ENCODE data around the gene NT5C2. TPM values are rescaled to one million over a fixed set of nuclear protein-coding genes. Genes with fewer than 3 reads are reported as not detected.

The NT5C2 gene
- total RNA-seq, 1 donor from 2014 or later, result 105 TPM

GRCh38 chr10:103154521-103155299, 38.4 kb downstream of the NT5C2 start:
- Histone ChIP-seq H3K36me3 (ENCODE audit: control insufficient read depth, insufficient read depth, low read length) (no peaks in the 10 kb centered on the region), H3K27me3 (ENCODE audit: control insufficient read depth, insufficient read depth, low read length) (no peaks in the 10 kb centered on the region), H3K4me3 (ENCODE audit: low read depth, low read length) (no peak overlapping the region)
- DNase-seq (ENCODE audit: low read depth) (no peak), FAIRE-seq (no peak)
- no peak for TF ChIP-seq CTCF (IDR thresholded peaks at IDR 0.05; ENCODE audit: insufficient read depth, low read length, severe bottlenecking)

GRCh38 chr10:103153302-103154197, 39.5 kb downstream of the NT5C2 start:
- Histone ChIP-seq H3K4me3 (ENCODE audit: low read depth, low read length) (no peak overlapping the region), H3K36me3 (ENCODE audit: control insufficient read depth, insufficient read depth, low read length) (no peaks in the 10 kb centered on the region), H3K27me3 (ENCODE audit: control insufficient read depth, insufficient read depth, low read length) (no peaks in the 10 kb centered on the region)
- no peak for FAIRE-seq
- DNase-seq (ENCODE audit: low read depth), result peak; percentile 64
- TF ChIP-seq CTCF (IDR thresholded peaks at IDR 0.05; ENCODE audit: insufficient read depth, low read length, severe bottlenecking), result no peak

GRCh38 chr10:103149991-103150622, 43.0 kb downstream of the NT5C2 start:
- FAIRE-seq, result no peak
- DNase-seq (ENCODE audit: low read depth), result no peak
- H3K27me3 ChIP-seq (ENCODE audit: control insufficient read depth, insufficient read depth, low read length), result no peaks in the 10 kb centered on the region
- TF ChIP-seq CTCF (IDR thresholded peaks at IDR 0.05; ENCODE audit: insufficient read depth, low read length, severe bottlenecking), result no peak
- no peaks in the 10 kb centered on the region for H3K36me3 ChIP-seq (ENCODE audit: control insufficient read depth, insufficient read depth, low read length)
- H3K4me3 ChIP-seq (ENCODE audit: low read depth, low read length), result no peak overlapping the region

GRCh38 chr10:103147645-103148044, 45.4 kb downstream of the NT5C2 start:
- TF ChIP-seq CTCF (IDR thresholded peaks at IDR 0.05; ENCODE audit: insufficient read depth, low read length, severe bottlenecking), result no peak
- Histone ChIP-seq H3K27me3 (ENCODE audit: control insufficient read depth, insufficient read depth, low read length) (no peaks in the 10 kb centered on the region), H3K4me3 (ENCODE audit: low read depth, low read length) (no peak overlapping the region), H3K36me3 (ENCODE audit: control insufficient read depth, insufficient read depth, low read length) (no peaks in the 10 kb centered on the region)
- no peak for FAIRE-seq
- DNase-seq (ENCODE audit: low read depth), result no peak

- TF ChIP-seq CTCF (IDR thresholded peaks at IDR 0.05; ENCODE audit: insufficient read depth, low read length, severe bottlenecking), result no peak
- DNase-seq (ENCODE audit: low read depth) (peak; percentile 78), FAIRE-seq (no peak)
- Histone ChIP-seq H3K27me3 (ENCODE audit: control insufficient read depth, insufficient read depth, low read length) (no peaks in the 10 kb centered on the region), H3K36me3 (ENCODE audit: control insufficient read depth, insufficient read depth, low read length) (no peaks in the 10 kb centered on the region), H3K4me3 (ENCODE audit: low read depth, low read length) (no peak overlapping the region)
Observed at GRCh38 chr10:103145860-103146466, 47.1 kb downstream of the NT5C2 start.
